HepG2 (cell line): ENCODE data around the gene NMUR2. TPM values are rescaled to one million over a fixed set of nuclear protein-coding genes. Genes with fewer than 3 reads are reported as not detected.

ENCODE experiments used
- ATAC-seq: fragments of 200-7000 bp; cut with Tn5 transposase; 3 replicates; pipeline ENCODE4 v1.9.1; 2020; ENCODE audit warnings: mild to moderate bottlenecking, moderate library complexity
- BruUV-seq: library from RNA; stranded (reverse); fragments of 400-500 nt; replicated peaks from 2 replicates; lab custom pipeline; 2021; lab: Mats Ljungman, UMichigan
- CTCF ChIA-PET: fragments of 300-600 bp; formaldehyde crosslinking; extraction: SDS; loops from one replicate; lab custom pipeline; 2021; ENCODE audit warnings: low total read pairs, inconsistent platforms, low intra/inter-chr PET ratio; lab: Yijun Ruan, JAX
- POLR2A ChIA-PET: fragments of 350-600 bp; sonication (Branson Sonifier 250); formaldehyde crosslinking; loops from one replicate; lab custom pipeline; 2020; ENCODE audit warnings: antibody characterized with exemption, inconsistent platforms; lab: Yijun Ruan, JAX
- DNase-seq: peaks from one replicate; pipeline ENCODE4 v3.0.0-alpha.2; 2015; ENCODE audit warnings: low spot score
- FAIRE-seq: peaks from 3 replicates; lab custom pipeline; 2011; peaks lifted over from hg19 to GRCh38; lab: Jason Lieb, UNC
- H2AFZ ChIP-seq: one replicate; pipeline ENCODE4 v1.6.1; 2011; ENCODE audit warnings: low read length, inconsistent platforms
- H3K27ac ChIP-seq: fragments of 300-600 bp; 3 replicates; pipeline ENCODE4 v1.8.0; 2011; ENCODE audit warnings: mixed run types, mild to moderate bottlenecking, mixed read lengths, low read length, inconsistent platforms; ENCODE audit not compliant: insufficient read depth; ENCODE audit errors: extremely low read length
- H3K27me3 ChIP-seq, 2 experiments: fragments of 200-600 bp in 1 of 2; 2 replicates in 1 of 2; 3 replicates in 1 of 2; pipeline versions ENCODE4 v1.6.0 to v1.8.0; 2011; ENCODE audit warnings: low read length in 2 of 2, mild to moderate bottlenecking in 2 of 2, moderate library complexity in 2 of 2, inconsistent platforms in 1 of 2; ENCODE audit not compliant: insufficient read depth in 2 of 2, control insufficient read depth in 1 of 2
- H3K36me3 ChIP-seq, 2 experiments: fragments of 200-600 bp in 1 of 2; replicated peaks in 1 of 2; 2 replicates in 1 of 2; 3 replicates in 1 of 2; pipeline versions ENCODE4 v1.5.1 to v1.8.0; 2011; ENCODE audit warnings: low read length in 2 of 2, inconsistent platforms in 1 of 2; ENCODE audit not compliant: insufficient read depth in 2 of 2, control insufficient read depth in 1 of 2
- H3K4me1 ChIP-seq: 2 replicates; pipeline ENCODE4 v1.5.1; 2012; ENCODE audit warnings: low read length, inconsistent platforms; ENCODE audit not compliant: insufficient read depth
- H3K4me2 ChIP-seq: 2 replicates; pipeline ENCODE4 v1.6.0; 2011; ENCODE audit warnings: low read depth, low read length, inconsistent platforms
- H3K4me3 ChIP-seq, 3 experiments: fragments of 200-600 bp in 1 of 3; sonication (generic), shearing (Covaris generic) in 1 of 3; replicated peaks in 1 of 3; 2 replicates each; pipeline ENCODE4 v1.5.1; 2011 to 2016; ENCODE audit warnings: low read length in 3 of 3, inconsistent platforms in 2 of 3, low read depth in 2 of 3, mild to moderate bottlenecking in 2 of 3, control low read depth in 1 of 3, mixed read lengths in 1 of 3; ENCODE audit not compliant: insufficient read depth in 1 of 3
- H3K79me2 ChIP-seq: one replicate; pipeline ENCODE4 v1.6.1; 2011; ENCODE audit warnings: low read length, inconsistent platforms; ENCODE audit not compliant: insufficient read depth
- H3K9ac ChIP-seq: 2 replicates; pipeline ENCODE4 v1.6.0; 2011; ENCODE audit warnings: mild to moderate bottlenecking, low read depth, low read length, inconsistent platforms; ENCODE audit not compliant: insufficient read depth
- H3K9me3 ChIP-seq: 2 replicates; pipeline ENCODE4 v1.5.1; 2012; ENCODE audit warnings: mild to moderate bottlenecking, low read length
- H4K20me1 ChIP-seq: 2 replicates; pipeline ENCODE4 v1.6.0; 2011; ENCODE audit warnings: inconsistent platforms, mild to moderate bottlenecking, low read length, moderate library complexity; ENCODE audit not compliant: insufficient read depth
- CHD2 ChIP-seq: IDR thresholded peaks from 2 replicates; pipeline ENCODE4 v1.6.1; 2011; ENCODE audit warnings: low read depth, low read length, improper control_type of control experiment
- HOMEZ ChIP-seq: IDR thresholded peaks from 2 replicates; pipeline ENCODE4 v1.6.1; 2016; ENCODE audit warnings: low read depth
- KDM2A ChIP-seq: sonication (generic); formaldehyde crosslinking; IDR thresholded peaks from 2 replicates; pipeline ENCODE4 v1.4.0; 2020; ENCODE audit warnings: low read depth, missing genetic modification reagents, borderline replicate concordance
- MEIS1 ChIP-seq: sonication (generic); formaldehyde crosslinking; IDR thresholded peaks from 2 replicates; pipeline ENCODE4 v1.9.0; 2021; ENCODE audit warnings: mild to moderate bottlenecking, missing genetic modification reagents, moderate library complexity, borderline replicate concordance
- MZF1 ChIP-seq: sonication (generic); formaldehyde crosslinking; IDR thresholded peaks from 2 replicates; pipeline ENCODE4 v1.8.1; 2023; ENCODE audit warnings: mild to moderate bottlenecking, missing genetic modification reagents, borderline replicate concordance
- NFKBIZ ChIP-seq: IDR thresholded peaks from 2 replicates; pipeline ENCODE4 v1.6.1; 2018; ENCODE audit warnings: missing genetic modification reagents, missing compliant biosample characterization
- RAD51 ChIP-seq: fragments of 450-650 bp; IDR thresholded peaks from 2 replicates; pipeline ENCODE4 v1.6.1; 2016; ENCODE audit warnings: borderline replicate concordance
- RELA ChIP-seq: sonication (generic); formaldehyde crosslinking; IDR thresholded peaks from 2 replicates; pipeline ENCODE4 v1.4.0; 2020; ENCODE audit warnings: missing genetic modification reagents
- SAP130 ChIP-seq: IDR thresholded peaks from 2 replicates; pipeline ENCODE4 v1.6.1; 2016; ENCODE audit warnings: low read depth
- SRSF4 ChIP-seq: fragments of 200-400 bp; formaldehyde crosslinking; IDR thresholded peaks from one replicate; pipeline ENCODE4 v1.6.1; 2018; ENCODE audit warnings: mild to moderate bottlenecking, low read depth, low read length, moderate library complexity; ENCODE audit not compliant: poor library complexity, severe bottlenecking
- TP53 ChIP-seq: sonication (generic); formaldehyde crosslinking; conservative IDR thresholded peaks from 2 replicates; pipeline ENCODE4 v1.4.0; 2020; ENCODE audit warnings: missing genetic modification reagents
- ZBTB34 ChIP-seq: sonication (generic); formaldehyde crosslinking; IDR thresholded peaks from 2 replicates; pipeline ENCODE4 v1.8.0; 2022; ENCODE audit warnings: mild to moderate bottlenecking, missing genetic modification reagents
- ZBTB46 ChIP-seq: sonication (generic); formaldehyde crosslinking; IDR thresholded peaks from 2 replicates; pipeline ENCODE4 v1.4.0; 2020; ENCODE audit warnings: mild to moderate bottlenecking, missing genetic modification reagents, borderline replicate concordance
- ZNF253 ChIP-seq: sonication (generic); formaldehyde crosslinking; IDR thresholded peaks from 2 replicates; pipeline ENCODE4 v1.8.0; 2022; ENCODE audit warnings: mild to moderate bottlenecking, missing genetic modification reagents, borderline replicate concordance
- ZNF292 ChIP-seq: sonication (generic); formaldehyde crosslinking; IDR thresholded peaks from 2 replicates; pipeline ENCODE4 v1.8.1; 2022; ENCODE audit warnings: mild to moderate bottlenecking, low read depth, missing genetic modification reagents, borderline replicate concordance
- ZNF383 ChIP-seq: sonication (generic); formaldehyde crosslinking; IDR thresholded peaks from 2 replicates; pipeline ENCODE4 v1.4.0; 2020; ENCODE audit warnings: missing genetic modification reagents, mild to moderate bottlenecking, borderline replicate concordance
- ZSCAN29 ChIP-seq: sonication (generic); formaldehyde crosslinking; conservative IDR thresholded peaks from 2 replicates; pipeline ENCODE4 v1.4.0; 2020; ENCODE audit warnings: mild to moderate bottlenecking, missing genetic modification reagents
- WGBS: methylation state at CpG from one replicate; pipeline ENCODE4 v1.1.6; 2017; ENCODE audit warnings: low lambda C conversion rate; 5-methylcytosine and 5-hydroxymethylcytosine counted together
- in situ Hi-C: cut with HindIII; loops from 2 replicates; pipeline ENCODE4 v1.10.0; 2017; ENCODE audit warnings: low pct_unique_long_range_greater_than_20kb; ENCODE audit not compliant: extremely low pct_ligation_motif_present
- intact Hi-C: fragments of 100-400 bp; cut with micrococcal nuclease; formaldehyde crosslinking; loops from one replicate; pipeline ENCODE4 v1.10.0; 2022; ENCODE audit not compliant: unreplicated experiment
- polyA plus RNA-seq, 8 experiments: library from polyadenylated mRNA; depleted of rRNA in 3 of 8; stranded (reverse) in 7 of 8; unstranded in 1 of 8; fragments of >200 nt; fragmentation: Illumina TruSeq in 4 of 8; extraction: Trizol in 4 of 8; gene quantifications; 2 replicates each; pipeline versions ENCODE4 v1.2.1 to v1.2.3, GENCODE V29; 2011 to 2016; ENCODE audit warnings: low read depth in 4 of 8, missing spikeins in 1 of 8, mixed read lengths in 1 of 8; ENCODE audit not compliant: insufficient read depth in 1 of 8
- total RNA-seq, 5 experiments: library from RNA; depleted of rRNA; stranded (reverse); fragments of >200 nt; fragmentation: Illumina TruSeq; extraction: Trizol; gene quantifications; 2 replicates each; pipeline ENCODE4 v1.2.3, GENCODE V29; 2016; ENCODE audit warnings: low read depth in 1 of 5

The NMUR2 gene
- total and polyA plus RNA-seq, 2 of the 13 experiments (the other 11 are each of a cell fraction or from before 2014, with no cell fraction given): not detected

GRCh38 chr5:152366716-152367115 lies 38.4 kb downstream of the NMUR2 start:
- Histone ChIP-seq H3K9ac (no peak overlapping the region), H3K79me2 (no peaks in the 10 kb centered on the region), H3K4me2 (no peak overlapping the region), H4K20me1 (no peaks in the 10 kb centered on the region), H3K4me3 (no peak overlapping the region), H2AFZ (no peak overlapping the region), H3K4me1 (no peaks in the 10 kb centered on the region), H3K36me3 (no peaks in the 10 kb centered on the region), H3K27ac (no peak overlapping the region), H3K27me3 (no peaks in the 10 kb centered on the region), H3K9me3 (no peaks in the 10 kb centered on the region)
- DNase-seq: no peak
- no peak for ATAC-seq
- FAIRE-seq: no peak
- 0% methylated on average over 1 of the region's 1 CpG for WGBS
- POLR2A ChIA-PET: no interaction called here
- in situ Hi-C loops (no loop called here), intact Hi-C loops (no loop called here)
- CTCF ChIA-PET: no interaction called here
- no TSS peak for BruUV-seq
- TF ChIP-seq SAP130 (no peak), ZBTB34 (no peak), TP53 (CRISPR knock-in tag) (no peak), KDM2A (CRISPR knock-in tag) (no peak), HOMEZ (CRISPR knock-in tag) (no peak), ZNF292 (CRISPR knock-in tag) (no peak), MZF1 (CRISPR knock-in tag) (no peak), RAD51 (no peak), NFKBIZ (CRISPR knock-in tag) (no peak), ZBTB46 (CRISPR knock-in tag) (no peak), ZNF383 (no peak), MEIS1 (CRISPR knock-in tag) (no peak), CHD2 (no peak), RELA (no peak), SRSF4 (no peak), ZSCAN29 (CRISPR knock-in tag) (no peak), ZNF253 (no peak)
